Stomach (tissue), 9 donors: ENCODE results near the gene KCNK2. TPM values are rescaled to one million over a fixed set of nuclear protein-coding genes. Genes with fewer than 3 reads are reported as not detected.

ENCODE experiments used
- DNase-seq, 2 donors: peaks; one replicate each; pipeline versions ENCODE4 v3.0.0 to v3.0.0-alpha.2; 2013 to 2019
- H3K27ac ChIP-seq, 5 donors: fragments of 200-600 bp in 4 of 5; sonication (generic) in 4 of 5; one replicate each; pipeline ENCODE4 v1.5.1; 2013 to 2019; ENCODE audit warnings: mild to moderate bottlenecking in 1 of 5, moderate library complexity in 1 of 5
- H3K27me3 ChIP-seq, 3 donors: fragments of 200-600 bp; sonication (generic); one replicate each; pipeline ENCODE4 v1.5.1; 2017 to 2019; ENCODE audit warnings: mixed run types in 1 of 3
- H3K36me3 ChIP-seq, 4 donors: fragments of 200-600 bp; sonication (generic); 1 replicate in 3 of 4; 2 replicates in 1 of 4; pipeline ENCODE4 v1.5.1; 2016 to 2019
- H3K4me1 ChIP-seq, 4 donors: fragments of 200-600 bp; sonication (generic); one replicate each; pipeline ENCODE4 v1.5.1; 2016 to 2019
- H3K4me3 ChIP-seq, 4 donors: fragments of 200-600 bp; sonication (generic) in 3 of 4; one replicate each; pipeline ENCODE4 v1.5.1; 2016 to 2019; ENCODE audit warnings: mild to moderate bottlenecking in 1 of 4
- H3K9me3 ChIP-seq, 4 donors: fragments of 200-600 bp; sonication (generic); one replicate each; pipeline ENCODE4 v1.5.1; 2016 to 2019
- CTCF ChIP-seq, 7 experiments: fragments of 450-650 bp in 4 of 7; fragments of 200-600 bp in 3 of 7; sonication (generic) in 3 of 7; IDR thresholded peaks; one replicate each; pipeline ENCODE4 v1.5.1; 2016 to 2019; ENCODE audit warnings: antibody characterized with exemption in 7 of 7, control low read depth in 2 of 7, mild to moderate bottlenecking in 1 of 7
- EP300 ChIP-seq: sonication (generic); formaldehyde crosslinking; IDR thresholded peaks from one replicate; pipeline ENCODE4 v1.6.1; 2017; ENCODE audit warnings: antibody characterized with exemption
- POLR2A ChIP-seq, 4 donors: fragments of 450-650 bp; IDR thresholded peaks; one replicate each; pipeline ENCODE4 v1.6.1; 2016; ENCODE audit warnings: antibody characterized with exemption in 4 of 4, control low read depth in 2 of 4, mild to moderate bottlenecking in 1 of 4, moderate library complexity in 1 of 4
- POLR2AphosphoS5 ChIP-seq, 3 donors: sonication (generic); formaldehyde crosslinking; IDR thresholded peaks; one replicate each; pipeline ENCODE4 v1.6.1; 2016; ENCODE audit warnings: antibody characterized with exemption in 3 of 3
- WGBS, 5 donors: extraction: QIAGEN DNeasy Blood & Tissue Kit in 3 of 5; methylation state at CpG; one replicate each; pipeline versions ENCODE4 v1.1.5 to v1.1.7; 2013 to 2018; 5-methylcytosine and 5-hydroxymethylcytosine counted together
- intact Hi-C: fragments of 100-400 bp; cut with DNase I; formaldehyde crosslinking; loops from one replicate; pipeline ENCODE4 v1.15.1; 2023; ENCODE audit warnings: low total_unique reads
- polyA plus RNA-seq, 3 donors: library from polyadenylated mRNA; stranded (reverse); fragments of 200-250 nt; gene quantifications; one replicate each; pipeline ENCODE4 v1.2.3, GENCODE V29; 2013
- total RNA-seq, 5 donors: library from RNA; depleted of rRNA; stranded (reverse); fragments of >200 nt; gene quantifications; one replicate each; pipeline versions ENCODE4 v1.1.0 to v1.2.3, GENCODE V29; 2014 to 2016
- donor health status: healthy with polysubstance abuse.
- donor health status: Bipolar disorder and iron deficiency.
- donor health status: healthy.

KCNK2 gene
- total and polyA plus RNA-seq, 8 donors, result 0.40 to 48.7 (median 3.6) TPM; not detected in 2

DNA sequence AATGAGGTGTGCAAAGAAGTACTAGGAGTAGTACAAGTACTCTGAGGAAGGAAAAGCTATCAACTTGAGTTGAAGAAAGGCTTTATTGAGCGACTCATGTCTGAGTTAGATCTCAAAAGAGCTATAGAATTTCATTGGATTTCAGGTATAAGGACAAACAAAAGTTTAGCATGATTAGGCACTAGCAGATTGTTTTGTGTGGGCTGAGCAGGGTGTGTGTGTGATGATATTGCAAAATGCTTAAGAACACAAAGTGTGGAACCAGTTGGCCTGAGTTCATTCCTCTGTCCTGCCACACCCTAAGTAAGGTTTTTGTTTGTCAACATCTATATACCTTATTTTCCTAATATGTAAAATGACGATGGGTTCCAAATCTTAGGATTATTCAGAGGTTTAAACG lies 158.9 kb downstream of the KCNK2 start:
- H3K9me3 ChIP-seq, result no peaks in the 10 kb centered on the region
- no peak for DNase-seq
- H3K27me3 ChIP-seq, result no peaks in the 10 kb centered on the region
- H3K27ac ChIP-seq, result no peak overlapping the region
- no peaks in the 10 kb centered on the region for H3K4me1 ChIP-seq
- WGBS, 5 donors, result 58 to 71% (median 66%) methylated on average over 3 of the region's 3 CpGs
- H3K36me3 ChIP-seq, result no peaks in the 10 kb centered on the region
- no peak for TF ChIP-seq POLR2A (IDR thresholded peaks at IDR 0.05)
- TF ChIP-seq EP300, result no peak
- TF ChIP-seq CTCF (IDR thresholded peaks at IDR 0.05), result no peak
- no peak for TF ChIP-seq POLR2AphosphoS5 (IDR thresholded peaks at IDR 0.05)
- intact Hi-C loops, result no loop called here
- no peak overlapping the region for H3K4me3 ChIP-seq

DNA sequence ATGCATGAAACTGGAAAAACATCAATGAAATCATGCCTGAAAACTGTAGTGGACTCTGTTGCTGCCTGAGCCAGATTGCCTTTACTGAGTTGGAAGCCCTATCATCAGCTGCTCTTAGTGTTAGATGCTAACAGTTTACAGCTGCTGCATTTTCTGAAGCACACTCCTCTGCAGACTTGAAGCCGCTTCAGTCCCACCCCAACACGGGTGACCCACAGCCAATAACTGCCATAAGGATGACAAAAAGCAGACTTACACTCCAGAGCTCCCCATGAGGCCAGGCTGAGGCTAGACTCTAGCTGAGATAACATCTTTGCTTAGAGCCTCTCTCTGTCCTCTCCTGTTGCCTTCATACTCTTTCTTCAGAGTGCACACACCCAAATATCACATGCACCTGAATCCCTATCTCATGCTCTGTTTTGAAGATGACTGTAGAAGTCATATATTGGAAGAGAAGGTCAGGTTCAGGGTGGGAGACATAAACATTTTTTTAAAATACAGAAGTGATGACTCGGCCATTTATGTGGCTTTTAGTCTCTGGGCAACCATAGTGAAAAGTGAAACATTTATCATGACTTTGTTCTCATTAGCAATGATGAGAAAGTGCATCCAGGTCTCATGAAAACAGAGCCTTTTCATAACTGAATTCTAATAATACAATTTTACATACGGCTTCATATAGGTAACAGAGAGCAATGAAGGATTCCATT lies 161.0 kb downstream of the KCNK2 start:
- intact Hi-C loops, result no loop called here
- Histone ChIP-seq H3K9me3 (no peaks in the 10 kb centered on the region), H3K4me3 (no peak overlapping the region), H3K27me3 (no peaks in the 10 kb centered on the region), H3K27ac (no peak overlapping the region), H3K36me3 (no peaks in the 10 kb centered on the region), H3K4me1 (no peaks in the 10 kb centered on the region)
- DNase-seq, result peak in 1 of 2 donors; percentile 72
- WGBS, 5 donors, result 69 to 88% (median 72%) methylated on average over 4 of the region's 4 CpGs
- TF ChIP-seq CTCF (IDR thresholded peaks at IDR 0.05) (no peak), POLR2AphosphoS5 (IDR thresholded peaks at IDR 0.05) (no peak), EP300 (no peak), POLR2A (IDR thresholded peaks at IDR 0.05) (no peak)

GRCh38 chr1:215250913-215251312 lies 168.4 kb downstream of the KCNK2 start:
- H3K27me3 ChIP-seq, result no peaks in the 10 kb centered on the region
- H3K27ac ChIP-seq, result no peak overlapping the region
- no peaks in the 10 kb centered on the region for H3K4me1 ChIP-seq
- TF ChIP-seq POLR2AphosphoS5 (IDR thresholded peaks at IDR 0.05), result no peak
- no peak for TF ChIP-seq CTCF (IDR thresholded peaks at IDR 0.05)
- TF ChIP-seq POLR2A (IDR thresholded peaks at IDR 0.05), result no peak
- H3K4me3 ChIP-seq, result no peak overlapping the region
- no peaks in the 10 kb centered on the region for H3K9me3 ChIP-seq
- intact Hi-C loops, result no loop called here
- no peak for DNase-seq
- no peaks in the 10 kb centered on the region for H3K36me3 ChIP-seq
- WGBS, 5 donors, result 39 to 78% (median 50%) methylated on average over 2 of the region's 2 CpGs

DNA sequence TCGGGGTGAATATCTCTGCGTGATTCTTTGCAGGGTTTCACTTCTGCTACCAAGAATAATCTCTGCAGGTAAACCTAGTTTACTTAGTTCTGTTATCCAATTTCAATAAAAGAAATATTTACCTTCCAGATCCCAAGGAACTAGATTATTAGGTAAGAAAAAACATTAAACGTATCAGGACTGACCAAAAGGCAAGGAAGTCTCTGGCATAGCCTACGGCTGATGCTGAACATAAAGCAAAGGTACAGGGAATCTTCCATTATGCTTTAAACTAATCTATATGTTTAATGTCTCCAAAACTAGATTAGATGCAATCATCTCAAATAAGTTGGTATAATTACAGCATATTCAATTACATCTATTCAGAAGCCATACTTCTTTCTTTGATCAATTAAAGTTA lies 168.9 kb downstream of the KCNK2 start:
- Histone ChIP-seq H3K27ac (no peak overlapping the region), H3K4me1 (no peaks in the 10 kb centered on the region), H3K36me3 (no peaks in the 10 kb centered on the region), H3K27me3 (no peaks in the 10 kb centered on the region), H3K9me3 (no peaks in the 10 kb centered on the region), H3K4me3 (no peak overlapping the region)
- DNase-seq, result no peak
- WGBS, 5 donors, result 29 to 56% (median 51%) methylated on average over 4 of the region's 4 CpGs
- TF ChIP-seq POLR2A (IDR thresholded peaks at IDR 0.05) (no peak), POLR2AphosphoS5 (IDR thresholded peaks at IDR 0.05) (no peak), CTCF (IDR thresholded peaks at IDR 0.05) (no peak), EP300 (no peak)
- intact Hi-C loops, result no loop called here
